WTC11 (cell line): ENCODE results near the gene SLF1.

ENCODE experiments used
- TF ChIP-seq, protein P1 (sequence below): fragments of 250-450 bp; sonication (Bioruptor Pico); IDR thresholded peaks from 2 replicates; pipeline ENCODE4 v1.9.0; 2021; ENCODE audit warnings: moderate library complexity, mild to moderate bottlenecking, inconsistent platforms, borderline replicate concordance
- TF ChIP-seq, protein P2 (sequence below): sonication (generic); formaldehyde crosslinking; IDR thresholded peaks from 2 replicates; pipeline ENCODE4 v1.8.0; 2023; ENCODE audit warnings: missing genetic modification reagents

DNA sequence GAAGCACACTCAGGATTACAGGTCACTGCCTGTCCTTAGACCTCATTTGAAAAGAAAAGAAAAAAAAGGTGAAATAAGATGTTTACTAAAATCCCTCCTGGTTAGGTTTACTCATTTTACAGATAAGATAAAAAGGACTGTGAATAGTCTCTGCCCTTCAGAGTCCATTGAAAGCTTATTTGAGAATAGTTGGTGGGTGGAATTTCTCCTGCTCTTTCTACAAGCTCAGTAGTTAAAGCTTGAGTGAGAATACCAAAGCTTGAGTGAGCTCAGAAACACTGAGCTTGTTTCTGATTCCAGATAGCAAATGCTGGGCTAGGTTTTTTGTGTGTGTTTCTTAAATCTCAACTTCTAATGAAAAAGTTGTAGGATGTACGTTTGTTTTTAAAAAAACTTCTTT lies 106.7 kb downstream of the SLF1 start:
- TF ChIP-seq, protein P1, sequence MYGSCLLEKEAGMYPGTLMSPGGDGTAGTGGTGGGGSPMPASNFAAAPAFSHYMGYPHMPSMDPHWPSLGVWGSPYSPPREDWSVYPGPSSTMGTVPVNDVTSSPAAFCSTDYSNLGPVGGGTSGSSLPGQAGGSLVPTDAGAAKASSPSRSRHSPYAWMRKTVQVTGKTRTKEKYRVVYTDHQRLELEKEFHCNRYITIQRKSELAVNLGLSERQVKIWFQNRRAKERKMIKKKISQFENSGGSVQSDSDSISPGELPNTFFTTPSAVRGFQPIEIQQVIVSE, result no peak
- TF ChIP-seq, protein P2, sequence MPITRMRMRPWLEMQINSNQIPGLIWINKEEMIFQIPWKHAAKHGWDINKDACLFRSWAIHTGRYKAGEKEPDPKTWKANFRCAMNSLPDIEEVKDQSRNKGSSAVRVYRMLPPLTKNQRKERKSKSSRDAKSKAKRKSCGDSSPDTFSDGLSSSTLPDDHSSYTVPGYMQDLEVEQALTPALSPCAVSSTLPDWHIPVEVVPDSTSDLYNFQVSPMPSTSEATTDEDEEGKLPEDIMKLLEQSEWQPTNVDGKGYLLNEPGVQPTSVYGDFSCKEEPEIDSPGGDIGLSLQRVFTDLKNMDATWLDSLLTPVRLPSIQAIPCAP (CRISPR knock-in tag), result no peak
